Measurements from ENCODE around the gene SOWAHC. TPM values are rescaled to one million over a fixed set of nuclear protein-coding genes. Genes with fewer than 3 reads are reported as not detected.

Gene SOWAHC
- total and polyA plus RNA-seq, 7 donors, result 0.56 to 3.4 (median 0.99) TPM

- 89 to 92% (median 91%) methylated on average over 14 of the region's 14 CpGs for WGBS, 3 donors
- TF ChIP-seq, protein P1, sequence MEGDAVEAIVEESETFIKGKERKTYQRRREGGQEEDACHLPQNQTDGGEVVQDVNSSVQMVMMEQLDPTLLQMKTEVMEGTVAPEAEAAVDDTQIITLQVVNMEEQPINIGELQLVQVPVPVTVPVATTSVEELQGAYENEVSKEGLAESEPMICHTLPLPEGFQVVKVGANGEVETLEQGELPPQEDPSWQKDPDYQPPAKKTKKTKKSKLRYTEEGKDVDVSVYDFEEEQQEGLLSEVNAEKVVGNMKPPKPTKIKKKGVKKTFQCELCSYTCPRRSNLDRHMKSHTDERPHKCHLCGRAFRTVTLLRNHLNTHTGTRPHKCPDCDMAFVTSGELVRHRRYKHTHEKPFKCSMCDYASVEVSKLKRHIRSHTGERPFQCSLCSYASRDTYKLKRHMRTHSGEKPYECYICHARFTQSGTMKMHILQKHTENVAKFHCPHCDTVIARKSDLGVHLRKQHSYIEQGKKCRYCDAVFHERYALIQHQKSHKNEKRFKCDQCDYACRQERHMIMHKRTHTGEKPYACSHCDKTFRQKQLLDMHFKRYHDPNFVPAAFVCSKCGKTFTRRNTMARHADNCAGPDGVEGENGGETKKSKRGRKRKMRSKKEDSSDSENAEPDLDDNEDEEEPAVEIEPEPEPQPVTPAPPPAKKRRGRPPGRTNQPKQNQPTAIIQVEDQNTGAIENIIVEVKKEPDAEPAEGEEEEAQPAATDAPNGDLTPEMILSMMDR (IDR thresholded peaks at IDR 0.05), result no peak
- intact Hi-C loops (cut with DNase I), result no loop called here
- Histone ChIP-seq H3K9me3 (no peaks in the 10 kb centered on the region), H3K4me3 (no peak overlapping the region), H3K27ac (no peak overlapping the region), H3K36me3 (ENCODE audit: insufficient read depth in 1 of 2, low read depth in 1 of 2) (no peaks in the 10 kb centered on the region), H3K4me1 (no peaks in the 10 kb centered on the region), H3K27me3 (ENCODE audit: insufficient read depth in 3 of 3, low read length in 2 of 3) (no peaks in the 10 kb centered on the region)
- no peak for ATAC-seq
- DNase-seq, result no peak
These were observed 31.4 kb downstream of the SOWAHC start for GRCh38 chr2:109645412-109646184.

- TF ChIP-seq, protein P1 (IDR thresholded peaks at IDR 0.05), result no peak
- DNase-seq (no peak), ATAC-seq (no peak)
- Histone ChIP-seq H3K9me3 (no peaks in the 10 kb centered on the region), H3K4me1 (no peaks in the 10 kb centered on the region), H3K27ac (no peak overlapping the region), H3K4me3 (no peak overlapping the region), H3K27me3 (ENCODE audit: insufficient read depth in 3 of 3, low read length in 2 of 3) (peaks cover 0 to 2% (median 0%) of the 10 kb centered on the region in 3 donors), H3K36me3 (ENCODE audit: insufficient read depth in 1 of 2, low read depth in 1 of 2) (no peaks in the 10 kb centered on the region)
- intact Hi-C loops (cut with DNase I), result no loop called here
- WGBS, 3 donors, result 89 to 92% (median 91%) methylated on average over 8 of the region's 8 CpGs
These were observed 32.8 kb downstream of the SOWAHC start for GRCh38 chr2:109646961-109647360.

- ATAC-seq (no peak), DNase-seq (no peak)
- WGBS, 3 donors, result 94 to 96% (median 95%) methylated on average over 7 of the region's 7 CpGs
- no peak overlapping the region for H3K27ac ChIP-seq
- no peaks in the 10 kb centered on the region for H3K9me3 ChIP-seq
- peaks cover 0 to 2% (median 0%) of the 10 kb centered on the region in 3 donors for H3K27me3 ChIP-seq (ENCODE audit: insufficient read depth in 3 of 3, low read length in 2 of 3)
- TF ChIP-seq, protein P1 (IDR thresholded peaks at IDR 0.05), result no peak
- intact Hi-C loops (cut with DNase I), result no loop called here
- H3K36me3 ChIP-seq (ENCODE audit: insufficient read depth in 1 of 2, low read depth in 1 of 2), result no peaks in the 10 kb centered on the region
- no peak overlapping the region for H3K4me3 ChIP-seq
- H3K4me1 ChIP-seq, result no peaks in the 10 kb centered on the region
These were observed 33.5 kb downstream of the SOWAHC start for GRCh38 chr2:109647636-109648035.

DNA sequence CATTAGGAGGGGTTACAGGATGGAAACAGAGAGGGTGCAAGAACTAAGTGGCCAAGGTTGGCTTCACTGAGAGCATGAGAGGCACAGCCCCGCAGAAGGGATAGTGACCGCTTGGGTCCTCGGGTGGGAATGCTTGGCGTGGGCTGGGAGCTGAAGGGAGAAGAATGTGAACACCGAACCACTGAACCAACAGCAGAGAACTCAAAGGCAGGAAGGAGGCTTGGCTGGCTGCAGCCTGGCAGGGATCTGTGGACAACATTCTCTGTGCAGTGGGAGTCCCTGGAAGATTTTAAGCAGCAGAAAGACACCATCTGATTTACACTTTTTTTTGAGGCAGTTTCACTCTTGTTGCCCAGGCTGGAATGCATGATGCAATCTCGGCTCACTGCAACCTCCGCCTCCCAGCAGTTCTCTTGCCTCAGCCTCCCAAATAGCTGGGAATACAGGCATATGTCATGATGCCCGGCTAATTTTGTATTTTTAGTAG, 33.9 kb downstream of the SOWAHC start:
- WGBS, 3 donors, result 78 to 90% (median 85%) methylated on average over 8 of the region's 8 CpGs
- ATAC-seq, result no peak

More for the DNA sequence above, 33.9 kb downstream of the SOWAHC start:
- H3K27me3 ChIP-seq (ENCODE audit: insufficient read depth in 3 of 3, low read length in 2 of 3), result peaks cover 0 to 2% (median 0%) of the 10 kb centered on the region in 3 donors
- DNase-seq, result no peak
- no peak overlapping the region for H3K27ac ChIP-seq
- H3K4me1 ChIP-seq, result no peaks in the 10 kb centered on the region
- TF ChIP-seq, protein P1 (IDR thresholded peaks at IDR 0.05), result no peak
- H3K9me3 ChIP-seq, result no peaks in the 10 kb centered on the region
- no peak overlapping the region for H3K4me3 ChIP-seq
- no peaks in the 10 kb centered on the region for H3K36me3 ChIP-seq (ENCODE audit: insufficient read depth in 1 of 2, low read depth in 1 of 2)
- intact Hi-C loops (cut with DNase I), result no loop called here
